Activated naive CD4-positive, alpha-beta T cell treated with anti-CD3 and anti-CD28 coated beads, Interleukin-2, amount 50 U/mL, for 72 hours (primary cell): ENCODE results near the gene MRNIP. TPM values are rescaled to one million over a fixed set of nuclear protein-coding genes. Genes with fewer than 3 reads are reported as not detected.
"Not testable (repeated sequence)": the region's sequence is repeated elsewhere in the genome, so short reads cannot be mapped to it uniquely, and the experiment has no call there.

Source experiments
- ATAC-seq, 2 donors: fragments of 150-1000 bp; cut with Tn5 transposase; 2 replicates each; pipeline ENCODE4 v1.10.0; 2021; ENCODE audit warnings: mild to moderate bottlenecking in 2 of 2, moderate library complexity in 2 of 2
- DNase-seq, 2 donors: peaks; one replicate each; pipeline ENCODE4 v3.0.0; 2021 to 2022; ENCODE audit warnings: low spot score in 2 of 2
- H3K27ac Mint-ChIP-seq, 2 donors: one replicate each; pipeline ENCODE4 v1.8.0; 2022; ENCODE audit warnings: mild to moderate bottlenecking in 2 of 2, mixed read lengths in 2 of 2
- H3K36me3 Mint-ChIP-seq, 2 donors: one replicate each; pipeline ENCODE4 v1.8.0; 2022; ENCODE audit warnings: mixed read lengths in 2 of 2
- H3K9me3 Mint-ChIP-seq, 2 donors: one replicate each; pipeline ENCODE4 v1.8.0; 2022; ENCODE audit warnings: mixed read lengths in 2 of 2
- total RNA-seq, 2 donors: library from RNA; stranded (reverse); gene quantifications; one replicate each; pipeline ENCODE4 v1.2.3, GENCODE V29; 2022

MRNIP gene
- total RNA-seq, 2 donors from 2014 or later = 15.0 to 25.1 TPM

DNA sequence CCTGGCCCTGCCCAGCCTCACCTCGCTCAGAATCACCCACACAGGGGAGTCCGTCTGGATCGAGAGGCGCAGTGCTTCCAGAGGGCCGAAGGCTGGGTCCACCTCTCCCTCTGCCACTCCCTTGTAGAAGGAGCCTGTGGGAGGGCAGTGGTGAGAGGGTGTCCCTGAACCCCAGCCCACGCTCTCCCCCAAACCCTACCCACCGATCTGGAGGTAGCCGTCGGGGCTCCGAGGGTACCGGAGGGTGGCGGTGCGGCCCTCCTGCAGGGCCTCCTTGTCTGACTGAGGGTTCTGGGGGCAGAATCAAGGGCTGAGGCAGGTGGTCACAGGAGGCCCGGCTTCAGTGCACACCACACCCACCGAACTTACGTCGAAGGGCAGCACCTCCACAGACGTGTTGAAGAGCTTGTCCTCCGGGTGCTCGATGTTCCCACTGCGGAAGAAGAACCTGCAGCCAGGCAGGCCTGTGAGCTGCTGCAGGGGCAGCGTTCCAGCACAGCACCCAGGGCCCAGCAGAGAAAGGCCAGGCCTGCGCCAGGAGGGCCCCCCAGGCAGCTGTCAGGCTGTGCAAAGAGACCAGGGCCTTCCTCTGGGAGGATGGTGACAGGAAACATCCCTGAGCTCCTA is 60.4 kb downstream of the MRNIP start:
- DNase-seq = no peak
- no peak for ATAC-seq
- Mint-ChIP-seq H3K27ac (no peak overlapping the region), H3K36me3 (peaks cover 0 to 6% of the 10 kb centered on the region in 2 donors), H3K9me3 (no peaks in the 10 kb centered on the region)

DNA sequence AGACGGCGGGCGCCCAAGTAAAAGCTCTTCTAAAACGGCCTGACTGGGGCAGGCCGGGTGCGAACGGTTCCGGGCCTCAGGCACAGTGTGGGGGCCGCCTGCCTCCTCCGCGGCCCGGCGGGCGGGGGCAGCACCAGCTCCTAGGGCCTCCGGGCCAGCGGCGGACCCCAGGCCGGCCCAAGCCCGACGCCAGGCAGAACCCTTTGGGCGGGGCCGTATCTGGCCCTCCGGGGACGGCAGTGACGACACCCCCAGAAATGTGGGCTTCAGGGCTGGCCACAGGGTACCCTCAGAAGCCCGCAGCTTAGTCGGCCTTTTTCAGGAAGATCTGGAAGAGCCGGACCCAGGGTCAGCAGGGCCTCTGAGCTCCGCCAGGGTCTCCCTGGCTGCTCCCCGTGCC is 60.9 kb downstream of the MRNIP start:
- Mint-ChIP-seq H3K27ac (no peak overlapping the region), H3K36me3 (peaks cover 0 to 6% of the 10 kb centered on the region in 2 donors), H3K9me3 (no peaks in the 10 kb centered on the region)
- DNase-seq (no peak), ATAC-seq (no peak)

DNA sequence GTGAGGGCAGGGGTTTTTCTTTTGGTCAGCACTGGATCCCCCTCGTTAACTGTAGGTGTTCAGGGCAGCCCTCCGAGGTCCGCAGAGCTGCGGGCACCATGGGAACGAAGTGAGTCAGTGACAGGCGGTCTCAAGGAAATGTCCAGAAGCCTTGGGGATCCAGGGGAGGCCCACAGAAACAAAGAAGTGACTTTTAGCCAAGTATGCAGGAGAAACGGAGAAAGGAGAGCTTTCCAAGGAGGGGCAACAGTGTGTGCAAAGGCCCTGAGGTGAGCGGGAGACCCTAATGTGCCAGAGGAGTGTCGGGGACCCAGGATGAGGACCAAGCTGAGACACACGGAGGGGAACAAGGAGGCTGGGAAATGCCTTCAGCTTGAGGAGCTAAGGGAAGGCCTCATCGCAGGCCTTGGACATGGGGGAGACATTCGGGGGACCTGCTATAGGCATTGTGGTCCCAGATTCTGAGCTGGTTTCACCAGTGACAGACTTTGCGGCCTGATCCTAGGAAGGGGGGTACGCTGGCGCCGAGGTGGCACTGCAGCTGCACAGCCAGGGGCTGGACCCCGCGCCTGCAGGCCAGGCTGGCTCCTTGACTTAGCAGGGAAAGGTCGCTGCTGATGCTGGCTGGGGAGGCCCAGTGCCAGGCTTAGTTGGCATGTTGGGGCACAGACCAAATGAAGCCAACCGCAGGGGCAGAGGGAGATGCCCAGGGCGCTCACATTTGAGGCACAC is 61.6 kb downstream of the MRNIP start:
- no peak for DNase-seq
- no peak for ATAC-seq
- Mint-ChIP-seq H3K9me3 (no peaks in the 10 kb centered on the region), H3K27ac (no peak overlapping the region), H3K36me3 (peaks cover 0 to 6% of the 10 kb centered on the region in 2 donors)

DNA sequence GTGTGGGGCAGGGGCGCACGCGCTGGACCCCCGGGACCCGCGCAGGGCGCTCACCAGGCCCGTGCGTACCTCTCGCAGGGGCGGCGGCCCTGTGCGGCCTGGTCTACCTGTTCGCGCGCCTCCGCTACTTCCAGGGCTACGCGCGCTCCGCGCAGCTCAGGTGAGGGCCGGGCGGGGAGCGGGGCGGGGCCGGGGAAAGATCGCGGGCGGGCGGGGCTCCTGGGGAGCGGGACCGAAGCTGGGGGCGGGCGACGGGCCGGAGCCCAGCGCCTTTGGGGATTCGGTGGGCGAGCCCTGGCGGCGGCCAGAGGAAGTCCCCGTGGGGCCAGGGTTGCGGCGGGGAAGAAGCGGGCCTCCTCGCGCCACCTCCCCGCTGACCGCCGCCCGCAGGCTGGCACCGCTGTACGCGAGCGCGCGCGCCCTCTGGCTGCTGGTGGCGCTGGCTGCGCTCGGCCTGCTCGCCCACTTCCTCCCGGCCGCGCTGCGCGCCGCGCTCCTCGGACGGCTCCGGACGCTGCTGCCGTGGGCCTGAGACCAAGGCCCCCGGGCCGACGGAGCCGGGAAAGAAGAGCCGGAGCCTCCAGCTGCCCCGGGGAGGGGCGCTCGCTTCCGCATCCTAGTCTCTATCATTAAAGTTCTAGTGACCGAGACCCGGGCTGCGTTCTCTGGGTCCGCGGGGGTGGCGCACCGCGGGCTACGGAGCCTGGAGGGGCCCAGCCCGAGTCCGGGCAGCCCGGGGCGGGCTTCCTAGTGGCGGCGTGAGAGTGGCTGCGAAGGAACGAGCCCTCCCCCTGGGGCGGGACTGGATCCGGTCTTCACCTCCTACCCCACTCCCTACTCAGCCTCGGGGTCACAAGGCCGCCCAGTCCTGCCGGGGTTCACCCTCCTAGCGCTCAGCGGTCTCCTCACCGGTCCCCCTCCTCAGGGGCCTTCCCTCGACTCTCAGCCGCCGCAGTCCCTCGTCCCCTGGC is 62.5 kb downstream of the MRNIP start:
- Mint-ChIP-seq H3K27ac (no peak overlapping the region), H3K36me3 (no peaks in the 10 kb centered on the region)
- peak; percentile 72 to 81 for ATAC-seq

DNA sequence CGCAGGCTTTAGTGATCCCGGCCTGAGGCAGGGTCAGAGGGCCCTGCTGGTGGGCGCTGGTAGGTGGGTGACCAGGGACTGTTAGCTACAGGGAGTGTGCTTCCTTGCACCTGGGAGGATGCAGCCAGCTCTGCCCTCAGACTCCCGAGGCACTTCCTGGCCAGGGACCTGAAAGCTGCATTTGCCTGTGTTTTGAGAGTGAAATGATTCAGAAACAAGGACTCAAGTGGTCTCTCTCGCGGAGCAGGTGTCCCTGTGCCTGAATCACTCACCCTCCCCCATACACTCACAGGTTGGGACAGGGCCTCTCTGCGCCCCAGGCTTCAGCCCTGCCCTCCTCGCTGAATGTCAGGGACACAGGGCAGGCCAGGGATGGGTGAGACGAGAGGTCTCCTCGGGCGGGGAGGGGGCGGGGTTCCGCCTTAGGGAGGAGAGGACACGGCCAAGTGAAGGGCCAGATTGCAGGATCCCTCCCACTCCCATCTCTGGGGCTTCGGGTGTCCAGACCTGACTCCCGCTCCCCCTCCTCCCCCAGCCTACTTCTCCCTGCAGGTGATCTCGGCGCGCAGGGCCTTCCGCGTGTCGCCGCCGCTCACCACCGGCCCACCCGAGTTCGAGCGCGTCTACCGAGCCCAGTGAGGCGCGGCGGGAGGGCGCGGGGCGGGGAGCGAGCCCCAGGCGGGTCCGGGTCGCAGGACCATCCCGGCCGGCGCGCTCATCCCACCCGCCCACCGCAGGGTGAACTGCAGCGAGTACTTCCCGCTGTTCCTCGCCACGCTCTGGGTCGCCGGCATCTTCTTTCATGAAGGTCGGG is 63.4 kb downstream of the MRNIP start:
- ATAC-seq (peak in 1 of 2 donors; percentile 2), DNase-seq (no peak)
- Mint-ChIP-seq H3K27ac (no peak overlapping the region), H3K36me3 (no peaks in the 10 kb centered on the region), H3K9me3 (no peaks in the 10 kb centered on the region)

More for the DNA sequence above, 62.5 kb downstream of the MRNIP start:
- peak; percentile 72 to 85 for DNase-seq
- H3K9me3 Mint-ChIP-seq = no peaks in the 10 kb centered on the region

DNA sequence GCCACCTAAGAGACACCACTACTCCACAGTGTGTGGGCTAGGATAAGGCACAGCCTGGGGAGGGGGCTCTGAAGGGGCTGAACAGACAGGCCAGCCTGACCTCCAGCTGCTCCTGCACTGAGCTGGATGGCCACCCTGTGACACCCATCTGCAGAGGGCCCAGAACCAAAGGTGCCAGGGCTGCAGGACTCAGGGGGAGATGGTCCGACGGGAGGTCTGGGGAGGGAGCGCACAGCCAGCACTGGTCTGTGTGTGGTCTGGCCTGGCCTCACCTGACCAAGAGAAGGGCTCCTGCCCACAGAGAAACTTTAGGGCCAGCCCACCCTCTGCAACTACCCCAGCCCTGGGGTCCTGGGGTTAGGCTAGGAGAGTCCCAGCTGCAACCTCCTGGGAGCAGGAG is 64.0 kb downstream of the MRNIP start:
- DNase-seq = no peak
- no peak for ATAC-seq
- no peak overlapping the region for H3K27ac Mint-ChIP-seq
- H3K9me3 Mint-ChIP-seq = no peaks in the 10 kb centered on the region
- H3K36me3 Mint-ChIP-seq = peaks cover 0 to under 1% of the 10 kb centered on the region in 2 donors

DNA sequence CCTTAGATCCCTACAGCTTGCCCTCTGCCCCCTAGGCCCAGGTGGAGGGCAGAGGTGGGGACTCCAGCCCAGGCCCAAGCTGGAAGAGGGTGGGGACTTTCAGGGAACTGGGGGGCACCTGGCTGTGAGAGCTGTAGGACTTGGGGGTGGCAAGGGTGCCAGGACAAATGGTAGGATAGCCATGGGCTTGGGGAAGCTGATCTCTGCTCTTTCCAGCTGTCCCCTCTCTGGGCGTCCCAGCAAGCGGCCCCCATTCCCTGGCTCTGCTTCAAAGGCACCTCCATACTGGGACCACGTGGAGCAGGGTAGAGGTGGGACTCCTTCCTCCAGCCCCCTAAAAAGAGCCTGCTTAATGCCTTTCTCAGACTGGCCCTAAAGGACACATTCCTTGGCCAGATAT is 64.4 kb downstream of the MRNIP start:
- ATAC-seq (no peak), DNase-seq (no peak)
- H3K9me3 Mint-ChIP-seq = no peaks in the 10 kb centered on the region
- H3K36me3 Mint-ChIP-seq = peaks cover 0 to 5% of the 10 kb centered on the region in 2 donors
- no peak overlapping the region for H3K27ac Mint-ChIP-seq

DNA sequence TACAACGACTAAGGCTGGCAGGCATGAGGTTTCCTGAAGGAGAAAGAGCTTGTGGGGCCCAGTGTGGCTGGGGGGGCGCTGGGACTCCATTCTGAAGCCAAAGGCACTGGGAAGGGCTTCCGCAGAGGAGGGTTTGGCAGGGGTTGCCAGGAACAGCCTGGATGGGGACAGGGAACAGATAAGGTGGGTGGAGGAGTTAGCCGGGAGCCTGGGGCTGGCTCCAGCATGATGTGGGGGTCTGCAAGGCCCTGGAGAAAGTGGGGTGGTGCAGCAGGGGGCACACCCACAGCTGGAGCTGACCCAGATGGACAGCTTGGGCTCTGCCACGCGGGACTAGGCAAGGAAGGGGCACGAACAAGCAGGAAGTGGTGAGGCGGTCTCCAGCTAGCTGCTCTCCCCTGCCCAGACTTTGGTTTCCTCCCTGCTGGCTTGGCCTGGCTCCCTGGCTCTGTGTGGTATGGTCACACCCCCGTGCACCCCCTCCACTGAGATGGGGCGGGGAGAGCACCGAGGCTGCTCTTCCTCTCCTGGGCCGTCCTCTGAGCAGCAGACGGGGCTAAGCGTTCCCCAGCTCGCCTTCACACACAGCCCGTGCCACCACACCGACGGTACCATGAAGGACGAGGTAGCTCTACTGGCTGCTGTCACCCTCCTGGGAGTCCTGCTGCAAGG is 65.0 kb downstream of the MRNIP start, which contains the start of gene LTC4S:
Gene LTC4S, plus strand, starts transcription at position 519 of the 672 bp plus-strand sequence. Its CDS starts 95 bp downstream, at position 614.
- peak; percentile 7 to 50 for ATAC-seq
- Mint-ChIP-seq H3K27ac (peak within 1 kb of the TSS in 1 of 2 donors; percentile 29), H3K36me3 (peaks cover 0 to 6% of the 10 kb centered on the region in 2 donors), H3K9me3 (no peaks in the 10 kb centered on the region)
- no peak for DNase-seq

DNA sequence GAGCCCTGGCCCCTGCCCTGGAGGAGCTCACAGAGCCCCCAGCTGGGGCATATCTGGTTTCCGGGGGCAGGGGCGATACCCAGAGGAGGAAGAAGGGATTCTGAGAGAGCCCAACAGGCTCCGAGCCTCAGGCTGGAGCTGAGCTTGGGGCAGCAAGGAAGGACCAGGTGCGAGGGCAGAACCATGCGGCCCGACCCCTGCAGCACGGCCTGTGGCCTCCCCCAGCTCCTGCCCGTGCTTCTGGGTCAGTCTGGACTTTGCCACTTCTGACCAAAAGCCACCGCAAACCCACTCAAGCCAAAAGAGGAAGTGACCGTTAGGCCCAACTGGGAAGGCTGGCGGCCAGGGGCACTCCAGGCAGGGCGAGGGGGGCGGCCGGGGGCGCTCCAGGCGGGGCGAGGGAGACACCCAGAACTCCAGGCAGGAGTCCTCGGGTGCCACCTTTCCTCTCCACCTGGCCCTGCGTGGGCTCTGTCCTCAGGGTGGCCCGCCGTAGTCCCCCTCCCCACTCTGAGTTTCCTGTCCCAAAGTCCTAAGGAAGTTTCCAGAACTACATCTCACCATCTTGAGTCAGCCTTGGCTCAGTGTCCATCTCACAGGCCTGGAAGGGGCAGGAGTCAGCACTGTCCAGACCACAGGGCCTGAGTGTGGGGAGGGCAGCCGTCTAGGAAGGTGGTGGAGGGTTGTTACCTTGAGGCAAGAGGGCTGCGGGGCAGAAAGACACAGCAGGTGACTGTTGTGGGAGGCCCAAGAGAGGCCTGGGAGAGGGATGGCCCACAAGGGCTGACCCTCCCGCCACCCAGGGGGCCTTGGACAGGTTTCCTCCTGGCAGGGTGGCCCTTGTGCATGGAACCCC is 65.8 kb downstream of the MRNIP start:
- no peak for ATAC-seq
- H3K9me3 Mint-ChIP-seq = no peaks in the 10 kb centered on the region
- H3K36me3 Mint-ChIP-seq = peaks cover 0 to 6% of the 10 kb centered on the region in 2 donors
- no peak overlapping the region for H3K27ac Mint-ChIP-seq
- DNase-seq = no peak

DNA sequence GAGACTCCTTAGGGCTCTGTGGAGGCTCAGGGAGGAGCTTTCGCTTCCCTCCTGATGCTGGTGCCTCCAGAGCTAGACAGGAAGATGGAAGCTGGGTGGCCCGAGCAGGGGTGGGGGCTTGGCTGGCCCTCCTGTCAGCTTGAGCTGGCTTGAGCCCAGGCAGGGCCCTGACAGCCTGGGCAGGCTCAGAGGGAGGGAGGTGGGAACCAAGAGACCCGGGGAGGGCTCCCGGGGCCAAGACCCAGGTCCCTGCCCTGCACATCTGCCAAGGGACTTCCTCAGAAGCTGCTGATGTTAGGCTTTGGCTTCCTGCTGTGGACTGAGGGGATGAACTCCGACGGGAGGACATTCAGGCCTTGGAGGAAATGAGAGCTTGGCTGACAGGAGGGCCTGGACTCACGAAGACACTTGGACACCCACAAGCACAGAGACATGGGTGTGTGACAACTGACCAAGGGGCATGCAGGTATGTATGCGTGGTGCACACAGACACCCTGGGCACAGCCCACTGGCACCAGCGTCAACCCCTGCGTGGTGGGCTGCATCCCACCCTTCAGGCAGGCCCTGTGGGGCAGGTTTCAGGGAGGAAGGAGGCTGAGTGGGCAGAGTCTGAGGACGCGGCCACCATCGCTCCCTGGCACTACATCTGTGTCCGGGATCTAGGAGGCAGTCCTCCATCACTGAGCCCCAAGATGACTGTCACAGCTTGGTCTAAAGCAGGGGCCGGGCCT is 66.6 kb downstream of the MRNIP start:
- no peak overlapping the region for H3K27ac Mint-ChIP-seq
- no peak for DNase-seq
- ATAC-seq = no peak
- H3K9me3 Mint-ChIP-seq = no peaks in the 10 kb centered on the region
- H3K36me3 Mint-ChIP-seq = peaks cover 0 to 6% of the 10 kb centered on the region in 2 donors

DNA sequence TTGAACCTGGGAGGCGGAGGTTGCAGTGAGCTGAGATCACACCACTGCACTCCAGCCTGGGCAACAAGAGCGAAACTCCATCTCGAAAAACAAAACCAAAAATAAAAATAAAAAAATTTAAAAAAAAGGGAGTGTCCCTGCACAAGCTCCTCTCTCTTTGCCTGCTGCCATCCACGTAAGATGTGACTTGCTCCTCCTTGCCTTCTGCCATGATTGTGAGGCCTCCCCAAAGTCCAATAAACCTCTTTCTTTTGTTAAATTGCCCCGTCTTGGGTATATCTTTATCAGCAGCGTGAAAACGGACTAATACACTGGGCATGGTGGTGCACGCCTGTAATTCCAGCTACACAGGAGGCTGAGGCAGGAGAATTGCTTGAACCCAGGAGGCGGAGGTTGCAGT is 69.3 kb downstream of the MRNIP start:
- H3K27ac Mint-ChIP-seq, DNase-seq, H3K36me3 Mint-ChIP-seq, H3K9me3 Mint-ChIP-seq, ATAC-seq: not testable (repeated sequence)

DNA sequence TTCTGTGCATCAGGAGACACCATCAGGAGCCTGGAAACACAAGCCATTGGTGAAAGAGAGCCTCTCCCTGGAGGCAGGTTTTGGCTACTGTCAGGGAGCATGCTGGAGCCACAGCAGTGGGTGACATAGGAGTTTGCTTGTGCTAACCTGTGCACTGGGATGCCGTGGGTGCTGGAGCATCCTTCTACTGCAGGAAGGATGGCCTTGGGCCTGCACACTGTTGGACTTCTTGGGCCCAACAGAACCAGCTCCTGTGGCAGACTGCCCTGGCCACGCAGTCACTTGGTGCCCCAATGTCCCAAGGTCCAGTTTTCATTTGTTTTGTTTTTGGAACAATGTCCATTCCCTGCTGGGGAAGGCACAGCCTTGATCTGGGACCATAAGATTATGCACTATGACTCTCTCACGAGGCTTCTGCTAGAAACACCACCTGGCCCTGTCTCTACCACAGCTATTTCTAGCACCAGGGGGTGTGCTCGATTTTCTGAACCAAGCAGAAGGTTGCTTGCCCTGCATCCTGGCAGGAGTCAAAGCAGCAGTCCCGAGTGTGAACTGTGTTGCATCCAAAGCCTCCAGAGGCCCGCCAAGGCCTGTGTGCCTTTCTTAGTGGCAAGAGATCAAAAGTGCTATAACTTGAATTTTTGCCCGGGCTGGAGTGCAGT is 70.3 kb downstream of the MRNIP start:
- peaks cover 0 to 6% of the 10 kb centered on the region in 2 donors for H3K36me3 Mint-ChIP-seq
- ATAC-seq (no peak), DNase-seq (no peak)
- peak overlapping the region in 1 of 2 donors; percentile 60 for H3K27ac Mint-ChIP-seq
- no peaks in the 10 kb centered on the region for H3K9me3 Mint-ChIP-seq
